Ishikawa (cell line): ENCODE data around the gene FIP1L1.

Experiments
- CEBPB ChIP-seq: IDR thresholded peaks from 2 replicates; pipeline ENCODE4 v1.6.1; 2012
- EP300 ChIP-seq: IDR thresholded peaks from 2 replicates; pipeline ENCODE4 v1.6.1; 2012; ENCODE audit warnings: borderline replicate concordance
- FOXM1 ChIP-seq: IDR thresholded peaks from 2 replicates; pipeline ENCODE4 v1.6.1; 2012; ENCODE audit warnings: low read depth, borderline replicate concordance
- RAD21 ChIP-seq: IDR thresholded peaks from 2 replicates; pipeline ENCODE4 v1.6.1; 2012; ENCODE audit warnings: low read depth
- TAF1 ChIP-seq: IDR thresholded peaks from 2 replicates; pipeline ENCODE4 v1.6.1; 2012; ENCODE audit warnings: low read depth, mild to moderate bottlenecking
- TCF12 ChIP-seq: IDR thresholded peaks from 2 replicates; pipeline ENCODE4 v1.6.1; 2012; ENCODE audit warnings: low read depth
- TEAD4 ChIP-seq: IDR thresholded peaks from 2 replicates; pipeline ENCODE4 v1.6.1; 2012
- ZBTB7A ChIP-seq: IDR thresholded peaks from 2 replicates; pipeline ENCODE4 v1.6.1; 2012; ENCODE audit warnings: low read depth
- TF ChIP-seq, protein P1 (sequence below): IDR thresholded peaks from 2 replicates; pipeline ENCODE4 v1.6.1; 2012; ENCODE audit warnings: low read depth, mild to moderate bottlenecking

DNA sequence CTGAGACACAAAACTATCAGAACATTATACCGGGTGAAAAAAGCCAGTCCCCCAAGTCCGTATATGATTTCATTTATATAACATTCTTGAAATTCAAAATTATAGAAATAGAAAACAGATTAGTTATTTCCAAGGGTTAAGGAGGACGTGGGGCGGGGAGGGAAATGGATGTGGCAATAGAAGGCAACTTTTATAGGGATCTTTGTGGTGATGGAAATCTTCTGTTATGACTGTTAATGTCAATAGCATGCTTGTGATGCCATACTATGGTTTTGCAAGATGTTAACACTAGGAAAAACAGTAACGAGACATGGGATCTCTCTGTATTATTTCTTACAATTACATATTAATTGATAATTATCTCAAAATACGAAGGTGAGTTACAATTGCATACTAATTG is 117.4 kb downstream of the FIP1L1 start:
- TF ChIP-seq EP300, result no peak
- no peak for TF ChIP-seq RAD21
- TF ChIP-seq ZBTB7A, result no peak
- TF ChIP-seq TAF1, result no peak
- no peak for TF ChIP-seq TCF12
- no peak for TF ChIP-seq FOXM1
- TF ChIP-seq, protein P1, sequence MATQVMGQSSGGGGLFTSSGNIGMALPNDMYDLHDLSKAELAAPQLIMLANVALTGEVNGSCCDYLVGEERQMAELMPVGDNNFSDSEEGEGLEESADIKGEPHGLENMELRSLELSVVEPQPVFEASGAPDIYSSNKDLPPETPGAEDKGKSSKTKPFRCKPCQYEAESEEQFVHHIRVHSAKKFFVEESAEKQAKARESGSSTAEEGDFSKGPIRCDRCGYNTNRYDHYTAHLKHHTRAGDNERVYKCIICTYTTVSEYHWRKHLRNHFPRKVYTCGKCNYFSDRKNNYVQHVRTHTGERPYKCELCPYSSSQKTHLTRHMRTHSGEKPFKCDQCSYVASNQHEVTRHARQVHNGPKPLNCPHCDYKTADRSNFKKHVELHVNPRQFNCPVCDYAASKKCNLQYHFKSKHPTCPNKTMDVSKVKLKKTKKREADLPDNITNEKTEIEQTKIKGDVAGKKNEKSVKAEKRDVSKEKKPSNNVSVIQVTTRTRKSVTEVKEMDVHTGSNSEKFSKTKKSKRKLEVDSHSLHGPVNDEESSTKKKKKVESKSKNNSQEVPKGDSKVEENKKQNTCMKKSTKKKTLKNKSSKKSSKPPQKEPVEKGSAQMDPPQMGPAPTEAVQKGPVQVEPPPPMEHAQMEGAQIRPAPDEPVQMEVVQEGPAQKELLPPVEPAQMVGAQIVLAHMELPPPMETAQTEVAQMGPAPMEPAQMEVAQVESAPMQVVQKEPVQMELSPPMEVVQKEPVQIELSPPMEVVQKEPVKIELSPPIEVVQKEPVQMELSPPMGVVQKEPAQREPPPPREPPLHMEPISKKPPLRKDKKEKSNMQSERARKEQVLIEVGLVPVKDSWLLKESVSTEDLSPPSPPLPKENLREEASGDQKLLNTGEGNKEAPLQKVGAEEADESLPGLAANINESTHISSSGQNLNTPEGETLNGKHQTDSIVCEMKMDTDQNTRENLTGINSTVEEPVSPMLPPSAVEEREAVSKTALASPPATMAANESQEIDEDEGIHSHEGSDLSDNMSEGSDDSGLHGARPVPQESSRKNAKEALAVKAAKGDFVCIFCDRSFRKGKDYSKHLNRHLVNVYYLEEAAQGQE, result no peak
- TF ChIP-seq TEAD4, result no peak
- no peak for TF ChIP-seq CEBPB
